Suprapubic skin (tissue), 4 donors: ENCODE measurements around the gene ST8SIA6.

ENCODE experiments used
- CTCF ChIP-seq, 2 donors: fragments of 200-600 bp in 1 of 2; fragments of 450-650 bp in 1 of 2; sonication (generic) in 1 of 2; IDR thresholded peaks; one replicate each; pipeline ENCODE4 v1.5.1; 2016 to 2019; ENCODE audit warnings: antibody characterized with exemption in 2 of 2, mild to moderate bottlenecking in 1 of 2, moderate library complexity in 1 of 2
- EP300 ChIP-seq: sonication (generic); formaldehyde crosslinking; IDR thresholded peaks from one replicate; pipeline ENCODE4 v1.6.1; 2017; ENCODE audit warnings: antibody characterized with exemption
- POLR2AphosphoS5 ChIP-seq, 3 donors: sonication (generic); formaldehyde crosslinking; IDR thresholded peaks; one replicate each; pipeline ENCODE4 v1.6.1; 2017; ENCODE audit warnings: antibody characterized with exemption in 3 of 3

GRCh38 chr10:17348501-17349349, 105.7 kb downstream of the ST8SIA6 start:
- no peak for TF ChIP-seq CTCF (IDR thresholded peaks at IDR 0.05)
- TF ChIP-seq POLR2AphosphoS5 (IDR thresholded peaks at IDR 0.05), result no peak
- TF ChIP-seq EP300, result no peak
